ENCODE results near the gene RHOD. TPM values are rescaled to one million over a fixed set of nuclear protein-coding genes. Genes with fewer than 3 reads are reported as not detected.

RHOD gene
- total and polyA plus RNA-seq, 2 of the 8 experiments (the other 6 are each of a cell fraction or from before 2014, with no cell fraction given), result 12.1 to 17.6 TPM

DNA sequence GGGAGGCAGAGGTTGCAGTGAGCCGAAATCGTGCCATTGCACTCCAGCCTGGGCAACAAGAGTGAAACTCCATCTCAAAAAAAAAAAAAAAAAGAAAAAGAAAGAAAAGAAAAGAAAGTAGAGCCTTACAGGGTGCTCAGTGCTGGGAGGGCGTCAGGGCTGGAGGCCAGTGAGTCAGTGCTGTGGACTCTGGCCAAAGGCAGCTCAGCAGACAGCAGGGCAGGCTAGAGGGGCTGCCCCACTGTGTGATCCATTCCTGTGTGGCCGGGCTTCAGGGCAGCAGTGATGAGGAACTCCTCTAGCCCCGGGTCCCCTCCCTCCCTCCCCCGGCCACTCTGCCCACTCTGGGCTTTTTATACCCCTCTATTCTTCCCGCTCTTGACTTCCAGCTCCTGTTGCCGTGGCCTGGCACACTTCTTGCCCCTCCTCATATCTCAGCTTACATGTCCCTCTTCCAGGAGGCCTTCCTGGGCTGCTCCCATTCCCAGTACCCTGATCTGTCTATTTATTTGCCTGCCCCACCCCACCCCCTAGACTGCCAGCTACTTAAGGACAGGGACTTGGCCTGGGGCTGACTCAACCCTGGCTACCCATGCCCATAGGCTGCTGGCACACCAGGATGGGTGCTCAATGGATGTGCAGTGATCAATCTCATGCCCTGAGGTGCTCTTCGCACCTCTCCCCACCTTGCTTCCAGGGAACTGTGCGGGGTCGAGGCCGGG, 23.7 kb upstream of the RHOD start (continued):
- no peak for TF ChIP-seq TAF7 (optimal IDR thresholded peaks at IDR 0.05; ENCODE audit: borderline replicate concordance, low read depth, low read length)
- no peak for TF ChIP-seq SIX5 (IDR thresholded peaks at IDR 0.05; ENCODE audit: low read depth, low read length)
- no peak for TF ChIP-seq JUN (IDR thresholded peaks at IDR 0.05; ENCODE audit: low read depth, low read length)

All from H1 (cell line).